Caki2 (cell line): Measurements from ENCODE around the gene PSTPIP2. TPM values are rescaled to one million over a fixed set of nuclear protein-coding genes. Genes with fewer than 3 reads are reported as not detected.
"Not testable (repeated sequence)": the region's sequence is repeated elsewhere in the genome, so short reads cannot be mapped to it uniquely, and the experiment has no call there.

Source experiments
- DNase-seq: peaks from one replicate; pipeline ENCODE4 v3.0.0-alpha.2; 2015; ENCODE audit warnings: low read depth
- in situ Hi-C: cut with HindIII; loops from 2 replicates; pipeline ENCODE4 v1.10.0; 2016; ENCODE audit warnings: low sequenced_read_pairs, low pct_unique_long_range_greater_than_20kb, mixed read lengths
- total RNA-seq: library from RNA; depleted of rRNA; stranded (reverse); fragments of >200 nt; shearing (Covaris generic); gene quantifications from 2 replicates; pipeline ENCODE4 v1.2.3, GENCODE V29; 2014; ENCODE audit warnings: low replicate concordance

The PSTPIP2 gene
- total RNA-seq, 1 experiment from 2014 or later: not detected

- in situ Hi-C loops: no loop called here
- no peak for DNase-seq
These were observed 362 bp upstream of the PSTPIP2 start for GRCh38 chr18:46072376-46072867.

- no peak for DNase-seq
- in situ Hi-C loops: no loop called here
These were observed 1.0 kb downstream of the PSTPIP2 start for GRCh38 chr18:46070815-46071652.

- no peak for DNase-seq
- in situ Hi-C loops: no loop called here
These were observed 1.8 kb downstream of the PSTPIP2 start for GRCh38 chr18:46070232-46070631.

- DNase-seq: no peak
- in situ Hi-C loops: no loop called here
These were observed 2.5 kb downstream of the PSTPIP2 start for GRCh38 chr18:46069524-46069923.

- DNase-seq: no peak
- in situ Hi-C loops: no loop called here
These were observed 3.3 kb downstream of the PSTPIP2 start for GRCh38 chr18:46068763-46069162.

GRCh38 chr18:46067438-46068007 lies 4.5 kb downstream of the PSTPIP2 start:
- peak; percentile 63 for DNase-seq
- in situ Hi-C loops: no loop called here

- no peak for DNase-seq
- in situ Hi-C loops: no loop called here
These were observed 9.3 kb downstream of the PSTPIP2 start for GRCh38 chr18:46062781-46063180.

GRCh38 chr18:46061796-46062195 lies 10.3 kb downstream of the PSTPIP2 start:
- DNase-seq: no peak
- in situ Hi-C loops: no loop called here

- DNase-seq: no peak
- in situ Hi-C loops: no loop called here
These were observed 10.7 kb downstream of the PSTPIP2 start for GRCh38 chr18:46061387-46061786.

- DNase-seq: no peak
- in situ Hi-C loops: no loop called here
These were observed 11.7 kb downstream of the PSTPIP2 start for GRCh38 chr18:46060359-46060841.

- no peak for DNase-seq
- in situ Hi-C loops: no loop called here
These were observed 16.2 kb downstream of the PSTPIP2 start for GRCh38 chr18:46055838-46056230.

GRCh38 chr18:46054956-46055837 lies 16.9 kb downstream of the PSTPIP2 start:
- DNase-seq: no peak

GRCh38 chr18:46053368-46054095 lies 18.5 kb downstream of the PSTPIP2 start:
- no peak for DNase-seq
- in situ Hi-C loops: no loop called here

More at GRCh38 chr18:46054956-46055837, 16.9 kb downstream of the PSTPIP2 start:
- in situ Hi-C loops: no loop called here

- peak; percentile 78 for DNase-seq
- in situ Hi-C loops: no loop called here
These were observed 20.2 kb downstream of the PSTPIP2 start for GRCh38 chr18:46051731-46052461.

GRCh38 chr18:46050268-46050667 lies 21.8 kb downstream of the PSTPIP2 start:
- DNase-seq: no peak
- in situ Hi-C loops: no loop called here

GRCh38 chr18:46048641-46049040 lies 23.4 kb downstream of the PSTPIP2 start:
- in situ Hi-C loops: no loop called here
- DNase-seq: no peak

GRCh38 chr18:46047369-46047768 lies 24.7 kb downstream of the PSTPIP2 start:
- in situ Hi-C loops, DNase-seq: not testable (repeated sequence)
